GM20431 (cell line): ENCODE measurements around the gene KIAA0586.
"Not testable (repeated sequence)": the region's sequence is repeated elsewhere in the genome, so short reads cannot be mapped to it uniquely, and the experiment has no call there.

Experiments
- in situ Hi-C: fragments of 300-500 bp; cut with MseI, MboI; formaldehyde crosslinking; loops from one replicate; pipeline ENCODE4 v1.15.0; 2020; ENCODE audit warnings: low sequenced_read_pairs; ENCODE audit not compliant: unreplicated experiment

Gene KIAA0586

DNA sequence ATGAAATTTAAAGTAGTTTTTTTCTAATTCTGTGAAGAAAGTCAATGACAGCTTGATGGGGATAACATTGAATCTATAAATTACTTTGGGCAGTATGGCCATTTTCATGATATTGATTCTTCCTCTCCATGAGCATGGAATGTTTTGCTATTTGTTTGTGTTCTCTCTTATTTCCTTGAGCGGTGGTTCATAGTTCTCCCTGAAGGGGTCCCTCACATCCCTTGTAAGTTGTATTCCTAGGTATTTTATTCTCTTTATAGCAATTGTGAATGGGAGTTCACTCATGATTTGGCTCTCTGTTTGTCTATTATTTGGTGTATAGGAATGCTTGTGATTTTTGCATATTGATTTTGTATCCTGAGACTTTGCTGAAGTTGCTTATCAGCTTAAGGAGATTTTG lies 153.9 kb downstream of the KIAA0586 start:
- in situ Hi-C loops, result not testable (repeated sequence)

DNA sequence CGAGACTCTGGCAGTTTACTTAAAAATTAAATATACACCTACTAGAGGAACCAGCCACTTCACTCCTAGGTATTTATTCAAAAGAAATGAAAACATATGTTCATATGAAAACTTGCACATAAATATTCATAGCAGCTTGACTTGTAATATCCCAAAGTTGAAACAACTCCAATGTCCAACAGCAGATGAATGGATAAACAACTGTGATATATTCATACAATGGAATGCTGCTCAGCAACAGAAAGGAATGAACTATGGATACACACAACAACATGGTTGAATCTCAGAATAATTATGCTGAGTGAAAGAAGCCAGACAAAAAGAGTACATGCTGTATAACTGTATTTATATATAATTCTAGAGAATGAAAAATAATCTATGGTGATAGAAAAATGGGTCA lies 156.9 kb downstream of the KIAA0586 start:
- in situ Hi-C loops, result no loop called here

GRCh38 chr14:58587271-58587670 lies 159.8 kb downstream of the KIAA0586 start:
- in situ Hi-C loops, result no loop called here

- in situ Hi-C loops, result not testable (repeated sequence)
Observed at GRCh38 chr14:58588321-58588720, 160.8 kb downstream of the KIAA0586 start.

- in situ Hi-C loops, result no loop called here
Observed at GRCh38 chr14:58593977-58594376, 166.5 kb downstream of the KIAA0586 start.

DNA sequence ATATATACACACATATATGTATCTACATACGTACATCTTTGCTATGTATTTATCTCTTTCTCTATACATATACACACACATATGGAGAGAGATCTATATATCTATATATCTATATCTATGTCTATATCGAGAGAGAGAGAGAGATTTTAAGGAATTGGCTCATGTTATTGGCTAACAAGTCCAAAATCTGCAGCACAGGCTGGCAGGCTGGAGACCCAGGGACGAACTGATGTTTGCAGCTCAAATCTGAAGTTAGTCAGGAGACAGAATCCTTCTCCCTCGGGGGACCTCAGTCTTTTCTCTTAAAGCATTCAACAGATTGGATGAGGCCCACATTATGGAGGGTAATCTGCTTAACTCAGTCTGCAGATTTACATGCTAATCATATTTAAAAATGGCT lies 169.5 kb downstream of the KIAA0586 start:
- in situ Hi-C loops, result no loop called here

DNA sequence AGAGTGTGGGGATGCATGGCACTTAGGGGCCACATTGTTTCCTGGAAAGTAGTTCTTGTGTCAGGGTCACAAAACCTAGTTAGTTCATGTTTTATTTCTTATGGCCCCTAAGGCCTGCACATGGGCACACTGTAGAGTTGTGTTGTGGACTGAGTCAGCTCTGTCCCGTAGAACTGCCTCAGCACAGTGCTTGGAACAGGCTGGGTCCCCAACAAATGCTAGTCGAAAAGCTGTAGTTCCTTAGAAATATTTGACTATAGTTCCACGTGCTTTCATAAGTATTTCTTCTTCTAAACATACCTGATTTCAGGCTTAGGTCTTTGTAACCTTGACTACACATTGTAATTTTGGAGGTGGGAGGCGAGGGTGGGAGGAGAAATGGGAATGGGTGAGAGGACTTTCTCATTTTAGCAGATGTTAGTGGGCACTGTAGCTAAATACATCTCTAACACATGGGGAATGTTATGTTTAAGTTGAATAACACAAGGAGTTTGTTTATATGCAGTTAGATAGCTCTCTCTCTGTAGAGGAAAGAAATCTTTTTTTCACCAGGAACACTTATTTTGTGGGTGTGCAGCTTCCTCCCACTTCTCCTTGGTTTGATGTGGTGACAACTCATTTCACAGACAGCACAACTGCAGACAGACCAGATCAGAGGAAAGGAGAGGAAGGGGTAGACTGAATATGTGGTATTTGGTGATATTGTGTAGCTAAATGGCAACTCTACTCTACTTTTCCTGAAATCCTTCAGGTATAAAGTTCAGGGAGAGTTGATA lies 170.7 kb downstream of the KIAA0586 start:
- in situ Hi-C loops, result no loop called here

DNA sequence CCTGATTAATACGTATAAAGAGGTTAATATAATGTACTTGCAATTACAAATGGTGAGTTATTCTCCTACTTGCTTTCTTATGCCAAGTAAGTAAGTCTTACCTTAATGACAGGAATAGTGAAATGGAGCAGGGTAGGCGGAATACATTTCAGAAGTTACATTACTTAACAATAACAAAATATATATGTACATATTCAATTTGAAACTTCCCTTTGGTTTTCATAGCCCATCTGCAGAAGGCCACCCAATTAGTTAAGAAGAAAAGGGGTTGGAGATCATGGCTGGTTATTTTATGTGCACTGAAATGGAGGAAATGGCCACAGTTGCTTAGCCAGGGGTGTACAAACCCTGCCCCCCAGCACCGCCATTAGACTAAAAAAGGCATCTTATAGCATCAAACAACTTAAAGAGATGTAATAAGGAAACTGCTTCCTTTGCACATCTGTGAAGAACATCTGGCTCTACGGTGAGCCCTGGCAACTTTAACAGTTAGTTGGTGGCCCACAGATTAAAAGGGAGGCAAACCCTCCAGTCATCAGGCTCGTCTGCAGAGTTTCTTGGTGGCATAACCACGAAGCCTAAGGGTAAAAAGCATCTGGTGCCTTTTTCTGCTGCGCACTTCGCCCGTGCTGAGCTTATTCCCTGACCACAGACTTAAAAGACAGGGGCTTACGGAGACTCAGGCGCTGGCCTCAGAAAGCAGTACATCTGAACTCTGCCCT lies 171.4 kb downstream of the KIAA0586 start:
- in situ Hi-C loops, result no loop called here

DNA sequence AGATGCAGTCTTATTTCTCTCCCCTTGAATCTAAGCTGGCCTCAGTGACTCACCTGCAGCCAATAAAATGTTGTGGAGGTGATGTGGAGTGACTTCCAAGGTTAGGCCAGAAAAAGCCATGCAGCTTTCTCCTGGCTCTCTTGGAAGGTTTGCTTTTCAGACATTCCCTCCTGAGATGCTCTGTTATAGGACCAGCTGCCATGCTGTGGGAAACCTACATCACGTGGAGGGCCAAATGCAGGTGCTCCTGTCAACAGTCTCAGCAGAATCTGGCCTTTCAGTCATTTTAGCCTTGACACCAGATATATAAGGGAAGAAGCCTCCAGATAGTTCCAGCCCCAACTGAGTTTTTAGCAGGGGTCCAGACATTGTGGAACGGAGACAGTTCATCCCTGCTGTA lies 172.2 kb downstream of the KIAA0586 start:
- in situ Hi-C loops, result no loop called here
